GM10847 (cell line): ENCODE results near the gene SEMG2.

Experiments
- POLR2A ChIP-seq: IDR thresholded peaks from 2 replicates; pipeline ENCODE4 v1.6.1; 2011; ENCODE audit not compliant: insufficient read length; ENCODE audit errors: extremely low read depth

SEMG2 gene

GRCh38 chr20:45211569-45212474 lies 9.4 kb upstream of the SEMG2 start:
- no peak for TF ChIP-seq POLR2A

GRCh38 chr20:45212836-45213235 lies 8.3 kb upstream of the SEMG2 start:
- TF ChIP-seq POLR2A: no peak

- TF ChIP-seq POLR2A: no peak
These were observed 3.0 kb upstream of the SEMG2 start for GRCh38 chr20:45218124-45218523.

GRCh38 chr20:45218636-45219035 lies 2.5 kb upstream of the SEMG2 start:
- TF ChIP-seq POLR2A: no peak

- TF ChIP-seq POLR2A: no peak
These were observed 2.0 kb downstream of the SEMG2 start for GRCh38 chr20:45223136-45223535.

- TF ChIP-seq POLR2A: no peak
These were observed 5.1 kb downstream of the SEMG2 start for GRCh38 chr20:45226287-45226686.

GRCh38 chr20:45229264-45230056 lies 8.3 kb downstream of the SEMG2 start:
- TF ChIP-seq POLR2A: no peak

GRCh38 chr20:45230631-45231030 lies 9.5 kb downstream of the SEMG2 start:
- TF ChIP-seq POLR2A: no peak

- no peak for TF ChIP-seq POLR2A
These were observed 14.8 kb downstream of the SEMG2 start for GRCh38 chr20:45235995-45236394.

- TF ChIP-seq POLR2A: no peak
These were observed 17.0 kb downstream of the SEMG2 start for GRCh38 chr20:45238139-45238538.

GRCh38 chr20:45246109-45246508 lies 24.9 kb downstream of the SEMG2 start:
- TF ChIP-seq POLR2A: no peak

GRCh38 chr20:45247865-45248264 lies 26.7 kb downstream of the SEMG2 start:
- TF ChIP-seq POLR2A: no peak

- no peak for TF ChIP-seq POLR2A
These were observed 27.4 kb downstream of the SEMG2 start for GRCh38 chr20:45248609-45249008.

- TF ChIP-seq POLR2A: no peak
These were observed 30.8 kb downstream of the SEMG2 start for GRCh38 chr20:45251884-45252560.

- no peak for TF ChIP-seq POLR2A
These were observed 32.1 kb downstream of the SEMG2 start for GRCh38 chr20:45253261-45253660.
